GM12878 (cell line): ENCODE measurements around the gene UFC1.

Source experiments
- ATF7 ChIP-seq: fragments of 450-650 bp; IDR thresholded peaks from 2 replicates; pipeline ENCODE4 v1.6.1; 2016; ENCODE audit warnings: low read depth, mild to moderate bottlenecking
- EP300 ChIP-seq, 2 experiments: fragments of 150-350 bp in 1 of 2; IDR thresholded peaks; 2 replicates each; pipeline ENCODE4 v1.6.1; 2011 to 2012; ENCODE audit warnings: low read depth in 2 of 2, low read length in 2 of 2, borderline replicate concordance in 1 of 2, improper control_type of control experiment in 1 of 2, inconsistent platforms in 1 of 2; ENCODE audit not compliant: control insufficient read depth in 1 of 2
- PAX8 ChIP-seq: fragments of 450-650 bp; IDR thresholded peaks from 2 replicates; pipeline ENCODE4 v1.6.1; 2017; ENCODE audit warnings: mild to moderate bottlenecking, moderate library complexity
- POLR2A ChIP-seq: IDR thresholded peaks from 2 replicates; pipeline ENCODE4 v1.6.1; 2011; ENCODE audit warnings: low read depth, mild to moderate bottlenecking, low read length
- RAD21 ChIP-seq: IDR thresholded peaks from 2 replicates; pipeline ENCODE4 v1.6.1; 2011; ENCODE audit warnings: mild to moderate bottlenecking, low read depth, low read length, moderate library complexity; ENCODE audit not compliant: insufficient read depth
- RCOR1 ChIP-seq: conservative IDR thresholded peaks from 2 replicates; pipeline ENCODE4 v1.6.1; 2012; ENCODE audit warnings: low read depth, low read length, improper control_type of control experiment
- RFX5 ChIP-seq: IDR thresholded peaks from 2 replicates; pipeline ENCODE4 v1.6.1; 2011; ENCODE audit warnings: low read depth, low read length, improper control_type of control experiment
- ZZZ3 ChIP-seq: IDR thresholded peaks from 2 replicates; pipeline ENCODE4 v1.6.1; 2011; ENCODE audit warnings: low read depth; ENCODE audit not compliant: control insufficient read depth, insufficient read length

DNA sequence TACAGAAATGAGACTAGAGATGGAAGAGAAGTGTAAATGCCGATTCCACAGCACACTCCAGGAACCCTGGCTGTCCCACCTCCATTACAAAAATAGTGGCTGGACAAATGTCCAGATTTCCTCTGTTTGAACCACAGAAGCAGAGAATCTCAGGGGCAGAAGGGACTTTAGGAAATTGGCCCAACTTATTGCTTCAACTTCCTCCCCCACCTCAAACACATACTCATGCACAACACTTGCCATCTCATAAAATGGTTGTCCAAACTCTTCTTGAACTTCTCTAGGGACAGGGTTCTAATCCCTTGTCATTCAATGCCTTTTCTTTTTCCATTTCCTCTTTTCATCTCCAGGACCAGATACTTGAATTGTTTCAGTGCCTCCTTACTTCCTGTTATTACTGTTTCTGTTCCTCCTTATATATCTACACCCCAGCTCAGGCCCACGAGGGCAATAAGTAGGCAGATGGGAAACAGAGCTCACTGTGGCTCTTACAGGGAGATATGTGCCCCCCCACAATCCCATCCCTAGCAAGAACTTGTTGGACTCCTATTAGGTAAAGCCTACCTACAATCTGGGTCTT, 32.0 kb downstream of the UFC1 start:
- TF ChIP-seq RFX5 (no peak), EP300 (IDR thresholded peaks at IDR 0.05; ENCODE audit: borderline replicate concordance in 1 of 2, control insufficient read depth in 1 of 2, low read depth in 2 of 2, low read length in 2 of 2) (peak in 1 of 2 experiments; percentile 33; a peak in 1 of 4 replicates), RAD21 (no peak), ATF7 (no peak), RCOR1 (0 out of 2 replicates have a peak, but pooled peaks have one; percentile 54), POLR2A (no peak; the same call in 1 of the 2 replicates), ZZZ3 (no peak), PAX8 (no peak)
